ENCODE measurements around the gene TOR4A.
"Not testable (repeated sequence)": the region's sequence is repeated elsewhere in the genome, so short reads cannot be mapped to it uniquely, and the experiment has no call there.

TOR4A gene

DNA sequence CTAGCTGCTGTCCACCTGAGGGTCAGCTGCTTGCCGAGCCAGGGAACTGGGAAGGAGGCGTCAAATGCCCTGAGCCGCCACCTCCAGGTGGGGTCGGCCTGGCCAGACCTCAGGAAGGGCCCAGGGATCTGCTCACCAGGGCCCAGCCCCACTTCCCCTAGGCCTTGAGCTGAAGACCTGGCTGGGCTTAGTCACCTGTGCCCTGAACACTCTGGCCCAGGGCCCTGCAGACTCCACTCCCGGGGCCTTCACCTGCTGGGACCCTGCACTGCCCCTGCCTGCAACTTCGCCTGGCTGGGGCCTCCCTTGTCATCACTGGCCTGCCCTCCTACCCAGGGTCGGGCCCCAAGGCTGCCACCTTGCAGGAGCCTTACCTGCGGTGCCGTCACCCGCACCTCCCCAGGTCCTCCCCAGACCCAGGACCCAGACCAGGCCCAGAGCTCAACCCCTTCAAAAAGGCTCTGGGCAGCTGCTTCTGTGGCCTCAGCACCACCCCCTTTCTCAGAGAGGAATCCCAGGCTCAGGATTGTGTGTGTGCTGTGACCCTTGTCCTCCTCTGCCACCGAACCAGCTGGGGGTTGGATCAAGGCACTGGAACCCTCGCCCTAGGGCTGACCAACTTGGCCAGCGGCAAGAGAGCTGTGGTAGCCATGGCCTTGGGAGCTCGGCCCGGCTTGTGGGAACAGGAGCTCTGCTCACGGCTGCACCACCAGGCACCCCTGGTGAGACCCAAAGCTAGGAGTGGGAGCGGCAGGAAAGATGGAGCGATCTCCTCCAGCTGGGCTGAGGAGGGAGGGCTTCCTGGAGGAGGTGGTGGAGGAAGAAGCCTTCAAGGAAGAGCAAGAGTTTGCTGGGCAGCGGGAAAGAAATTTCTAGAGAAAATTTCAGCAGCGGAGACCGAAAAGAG lies 23.6 kb upstream of the TOR4A start:
- DNase-seq: no peak

DNA sequence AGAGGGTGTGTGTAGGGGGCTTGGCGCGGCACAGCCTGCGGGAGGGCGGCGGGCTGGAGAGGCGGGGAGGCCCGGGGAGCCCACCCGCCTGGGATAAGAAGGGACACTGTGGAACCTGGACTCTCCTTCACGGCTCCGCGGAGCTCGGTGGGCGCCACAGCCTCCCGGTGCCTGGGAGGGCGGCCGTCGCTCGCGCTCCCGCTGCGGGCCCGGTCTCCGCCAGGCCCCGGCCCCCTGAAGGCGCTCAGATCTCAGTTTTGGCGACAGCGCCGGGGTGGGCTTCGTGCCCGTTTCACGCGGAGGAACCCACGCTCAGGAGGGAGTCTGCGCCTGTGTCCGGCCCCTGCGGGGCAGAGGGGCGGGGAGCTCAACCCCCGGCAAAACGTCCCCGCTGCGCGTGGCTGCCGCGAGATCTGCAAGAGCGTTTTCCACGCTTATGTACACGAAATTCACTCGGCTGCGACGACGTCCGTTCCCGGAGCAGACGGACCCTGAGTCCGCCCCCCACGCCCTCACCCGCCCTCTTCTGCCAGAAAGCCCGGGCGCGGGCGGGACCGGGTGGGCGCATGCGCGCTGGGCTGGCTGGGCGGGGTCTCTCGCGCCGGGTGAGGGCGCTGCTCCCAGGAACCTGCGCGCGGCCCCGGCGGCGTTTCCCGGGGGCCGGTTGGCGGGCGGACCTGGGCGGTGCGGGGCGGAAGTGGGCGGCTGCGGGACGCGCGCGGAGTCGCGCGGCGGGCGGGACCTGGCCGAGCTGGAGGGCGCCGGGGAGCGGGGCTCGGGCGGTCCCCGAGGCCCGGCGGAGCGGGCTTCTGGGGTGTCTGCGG lies 22.7 kb upstream of the TOR4A start, which contains the start of gene NELFB:
Gene NELFB, plus strand, starts transcription at position 704 of the 824 bp plus-strand sequence.
- peak; percentile 92 to 95 for DNase-seq

DNA sequence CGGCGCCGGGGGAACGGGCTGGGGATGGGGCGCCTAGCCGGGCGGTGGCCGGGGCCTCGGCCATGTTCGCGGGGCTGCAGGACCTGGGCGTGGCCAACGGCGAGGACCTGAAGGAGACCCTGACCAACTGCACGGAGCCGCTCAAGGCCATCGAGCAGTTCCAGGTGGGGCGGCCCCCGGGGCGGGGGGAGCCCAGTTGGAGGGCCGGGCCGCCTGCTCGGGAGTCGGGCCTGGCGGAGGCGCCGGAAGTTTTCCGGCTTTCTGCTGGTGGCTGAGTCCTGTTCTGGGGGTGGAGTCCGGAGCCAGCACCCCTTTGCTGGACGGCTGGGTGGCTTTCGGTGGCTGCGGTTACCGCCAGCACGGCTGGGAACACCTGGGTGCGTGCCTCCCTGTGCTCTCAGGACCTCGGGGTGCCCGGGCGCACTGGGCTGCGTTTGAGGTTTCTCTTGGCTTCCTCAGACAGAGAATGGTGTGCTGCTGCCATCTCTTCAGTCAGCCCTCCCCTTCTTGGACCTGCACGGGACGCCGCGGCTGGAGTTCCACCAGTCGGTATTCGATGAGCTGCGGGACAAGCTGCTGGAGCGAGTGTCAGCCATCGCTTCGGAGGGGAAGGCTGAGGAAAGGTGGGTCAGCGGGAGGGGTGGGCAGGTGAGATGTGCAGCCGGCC lies 21.9 kb upstream of the TOR4A start:
- DNase-seq: no peak

DNA sequence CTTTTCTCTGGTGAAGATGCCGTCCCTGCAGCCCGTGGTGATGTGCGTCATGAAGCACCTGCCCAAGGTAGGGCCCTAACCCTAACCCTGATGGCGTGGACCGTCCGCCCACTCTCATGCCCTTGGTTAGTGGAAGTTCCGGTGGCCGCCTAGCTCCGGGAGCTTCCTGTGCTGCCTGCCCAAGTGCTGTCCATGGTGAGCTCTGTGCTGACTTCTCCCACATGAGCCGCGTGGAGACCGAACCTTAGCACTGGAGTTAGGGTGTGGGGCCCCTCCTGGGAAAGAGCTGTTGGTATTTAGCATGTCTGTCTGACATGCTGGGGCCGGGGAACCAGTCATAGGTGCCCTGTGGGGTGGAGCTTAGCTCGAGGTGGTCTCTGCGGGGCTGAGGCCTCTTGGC lies 21.2 kb upstream of the TOR4A start:
- DNase-seq: no peak

DNA sequence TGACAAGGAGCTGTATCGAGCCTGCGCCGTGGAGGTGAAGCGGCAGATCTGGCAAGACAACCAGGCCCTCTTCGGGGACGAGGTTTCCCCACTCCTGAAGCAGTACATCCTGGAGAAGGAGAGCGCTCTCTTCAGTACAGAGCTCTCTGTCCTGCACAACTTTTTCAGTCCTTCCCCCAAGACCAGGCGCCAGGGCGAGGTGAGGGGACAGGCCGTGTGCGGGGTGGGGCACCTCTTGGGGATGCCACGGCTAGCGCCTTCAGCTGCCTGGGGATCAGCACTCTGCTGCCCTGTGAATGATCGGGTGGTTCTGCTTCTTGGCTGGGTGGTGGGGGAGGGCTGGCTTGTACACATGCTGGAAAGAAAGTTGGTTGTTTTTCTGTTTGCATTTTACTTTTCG lies 20.7 kb upstream of the TOR4A start:
- no peak for DNase-seq

DNA sequence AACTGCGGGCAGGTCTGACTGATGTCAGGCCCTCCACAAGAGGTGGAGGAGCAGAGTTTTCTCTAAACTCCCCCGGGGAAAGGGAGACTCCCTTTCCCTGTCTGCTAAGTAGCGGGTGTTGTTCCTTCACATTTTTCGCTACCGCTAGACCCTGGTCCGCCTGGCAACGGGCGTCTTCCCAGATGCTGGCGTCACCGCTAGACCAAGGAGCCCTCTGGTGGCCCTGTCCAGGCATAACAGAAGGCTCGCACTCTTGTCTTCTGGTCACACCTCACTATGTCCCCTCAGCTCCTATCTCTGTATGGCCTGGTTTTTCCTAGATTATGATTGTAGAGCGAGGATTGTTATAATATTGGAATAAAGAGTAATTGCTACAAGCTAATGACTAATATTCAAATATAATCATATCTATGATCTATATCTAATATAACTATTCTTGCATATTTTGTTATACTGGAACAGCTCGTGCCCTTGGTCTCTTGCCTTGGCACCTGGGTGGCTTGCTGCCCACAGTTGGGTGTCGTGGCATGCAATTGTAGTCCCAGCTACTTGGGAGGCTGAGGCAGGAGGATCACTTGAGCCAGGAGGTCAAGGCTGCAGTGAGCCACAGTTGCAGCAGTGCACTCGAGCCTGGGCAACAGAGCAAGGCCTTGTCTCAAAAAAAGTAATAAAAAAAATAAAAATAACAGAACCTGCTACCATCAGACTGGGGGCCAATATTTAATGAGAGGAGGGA lies 15.2 kb upstream of the TOR4A start:
- DNase-seq: not testable (repeated sequence)

DNA sequence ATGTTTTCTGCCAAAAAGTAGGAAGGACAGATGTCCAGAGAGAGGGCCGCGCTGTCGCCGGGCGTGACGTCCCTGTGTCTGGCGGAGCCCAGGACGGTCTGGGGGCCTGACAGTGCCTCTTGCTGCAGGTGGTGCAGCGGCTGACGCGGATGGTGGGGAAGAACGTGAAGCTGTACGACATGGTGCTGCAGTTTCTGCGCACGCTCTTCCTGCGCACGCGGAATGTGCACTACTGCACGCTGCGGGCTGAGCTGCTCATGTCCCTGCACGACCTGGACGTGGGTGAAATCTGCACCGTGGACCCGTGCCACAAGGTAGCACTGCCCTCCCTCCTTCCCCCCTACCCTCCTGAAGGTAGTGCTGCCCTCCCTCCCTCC lies 14.6 kb upstream of the TOR4A start:
- DNase-seq: no peak

DNA sequence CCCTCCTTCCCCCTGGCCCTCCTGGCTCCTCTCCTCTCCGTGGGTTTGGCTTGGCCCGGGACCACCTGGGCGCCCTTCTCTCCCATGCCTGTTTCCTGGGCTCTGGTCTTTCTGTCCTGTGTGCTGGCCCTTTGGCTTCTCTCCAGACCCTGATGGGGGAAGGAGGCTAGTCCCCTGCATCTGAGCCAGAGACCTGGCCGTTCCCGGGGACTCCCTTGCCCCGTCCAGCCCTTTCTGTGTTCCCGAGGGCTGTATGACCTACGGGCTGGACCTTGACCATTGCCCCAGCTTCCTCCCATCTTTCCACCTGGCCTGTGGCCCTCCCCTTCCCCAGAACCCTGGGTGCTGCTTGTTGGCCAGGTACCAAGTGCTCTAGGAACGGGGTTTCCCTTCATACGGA lies 14.0 kb upstream of the TOR4A start:
- no peak for DNase-seq

DNA sequence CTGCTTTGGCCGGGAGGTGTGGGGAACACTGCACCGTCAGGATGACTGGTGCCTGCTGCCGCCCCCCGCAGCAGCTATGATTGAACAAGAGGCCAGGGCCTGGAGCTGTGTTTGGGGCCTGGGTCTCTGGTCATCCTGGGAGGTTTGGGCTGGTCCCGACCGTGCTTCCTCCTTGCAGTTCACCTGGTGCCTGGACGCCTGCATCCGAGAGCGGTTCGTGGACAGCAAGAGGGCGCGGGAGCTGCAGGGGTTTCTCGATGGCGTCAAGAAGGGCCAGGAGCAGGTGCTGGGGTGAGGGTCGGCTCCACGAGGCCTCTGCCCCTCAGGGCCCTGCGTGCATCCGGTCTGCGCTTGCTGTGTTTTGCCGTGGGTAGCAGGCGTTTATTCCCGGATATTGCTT lies 13.5 kb upstream of the TOR4A start:
- DNase-seq: no peak

DNA sequence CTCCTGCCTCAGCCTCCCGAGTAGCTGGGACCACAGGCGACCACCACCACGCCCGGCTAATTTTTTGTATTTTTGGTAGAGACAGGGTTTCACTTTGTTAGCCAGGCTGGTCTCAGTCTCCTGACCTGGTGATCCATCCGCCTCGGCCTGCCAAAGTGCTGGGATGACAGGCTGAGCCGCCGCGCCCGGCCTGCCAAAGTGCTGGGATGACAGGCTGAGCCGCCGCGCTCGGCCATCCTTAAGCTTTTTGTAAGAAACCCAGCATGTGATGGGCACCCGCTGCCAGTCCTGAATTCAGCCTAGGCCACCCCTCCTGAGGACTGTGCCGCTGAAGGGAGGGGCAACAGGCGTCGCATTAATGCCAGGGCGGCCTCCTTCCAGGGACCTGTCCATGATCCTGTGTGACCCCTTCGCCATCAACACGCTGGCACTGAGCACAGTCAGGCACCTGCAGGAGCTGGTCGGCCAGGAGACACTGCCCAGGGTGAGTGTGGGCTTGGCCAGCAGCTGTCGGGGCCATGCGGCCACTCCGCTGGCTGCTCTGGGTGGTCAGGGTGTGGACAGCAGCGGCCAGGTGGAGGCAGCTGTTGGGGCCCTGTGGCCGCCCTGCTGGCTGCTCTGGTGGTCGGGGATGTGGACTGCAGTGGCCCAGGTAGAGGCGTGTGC lies 11.9 kb upstream of the TOR4A start:
- DNase-seq: no peak

DNA sequence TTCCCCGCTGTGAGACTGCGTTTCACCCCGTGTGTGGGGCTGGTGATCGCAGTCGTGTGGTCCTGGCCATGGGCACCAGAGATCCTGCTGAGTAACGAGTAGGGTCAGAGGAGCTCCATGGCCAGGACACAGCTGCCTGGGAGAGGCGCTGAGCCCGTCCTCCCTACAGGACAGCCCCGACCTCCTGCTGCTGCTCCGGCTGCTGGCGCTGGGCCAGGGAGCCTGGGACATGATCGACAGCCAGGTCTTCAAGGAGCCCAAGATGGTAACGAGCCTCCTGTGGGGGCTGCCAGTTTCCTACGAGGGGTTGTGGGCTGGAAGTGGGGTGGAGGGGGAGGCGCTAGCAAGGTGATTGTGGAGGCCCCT lies 11.4 kb upstream of the TOR4A start:
- DNase-seq: no peak

DNA sequence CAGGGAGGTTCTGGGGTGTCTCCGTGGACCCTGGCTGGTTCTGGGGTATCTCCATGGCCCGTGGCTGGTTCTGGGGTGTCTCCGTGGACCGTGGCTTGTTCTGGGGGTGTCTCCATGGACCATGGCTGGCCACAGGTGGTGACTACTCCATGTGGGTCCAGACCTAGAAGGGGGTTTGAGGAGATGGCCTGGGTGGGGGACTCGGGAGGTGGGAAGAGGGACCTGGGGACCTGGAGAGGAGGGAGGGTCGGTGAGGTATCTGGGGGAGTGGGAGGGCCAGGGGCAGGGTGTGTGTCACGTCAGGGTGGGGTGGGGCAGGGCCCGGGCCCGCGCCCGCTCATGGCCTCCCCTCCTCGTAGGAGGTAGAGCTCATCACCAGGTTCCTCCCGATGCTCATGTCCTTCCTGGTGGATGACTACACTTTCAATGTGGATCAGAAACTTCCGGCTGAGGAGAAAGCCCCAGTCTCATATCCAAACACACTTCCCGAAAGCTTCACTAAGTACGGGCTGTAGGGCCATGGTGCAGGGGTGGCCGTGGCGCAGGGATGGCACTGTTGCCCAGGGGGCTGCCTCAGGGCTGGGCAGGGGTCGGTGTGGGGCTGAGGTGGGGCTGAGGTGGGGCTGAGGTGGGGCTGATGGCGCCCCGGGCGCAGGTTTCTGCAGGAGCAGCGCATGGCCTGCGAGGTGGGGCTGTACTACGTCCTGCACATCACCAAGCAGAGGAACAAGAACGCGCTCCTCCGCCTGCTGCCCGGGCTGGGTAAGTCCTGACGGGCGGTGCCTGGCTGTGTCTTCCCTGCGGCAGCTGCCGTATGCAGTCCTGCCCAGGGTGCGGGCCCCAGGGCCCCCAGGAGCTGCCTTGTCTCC lies 10.7 kb upstream of the TOR4A start:
- no peak for DNase-seq

DNA sequence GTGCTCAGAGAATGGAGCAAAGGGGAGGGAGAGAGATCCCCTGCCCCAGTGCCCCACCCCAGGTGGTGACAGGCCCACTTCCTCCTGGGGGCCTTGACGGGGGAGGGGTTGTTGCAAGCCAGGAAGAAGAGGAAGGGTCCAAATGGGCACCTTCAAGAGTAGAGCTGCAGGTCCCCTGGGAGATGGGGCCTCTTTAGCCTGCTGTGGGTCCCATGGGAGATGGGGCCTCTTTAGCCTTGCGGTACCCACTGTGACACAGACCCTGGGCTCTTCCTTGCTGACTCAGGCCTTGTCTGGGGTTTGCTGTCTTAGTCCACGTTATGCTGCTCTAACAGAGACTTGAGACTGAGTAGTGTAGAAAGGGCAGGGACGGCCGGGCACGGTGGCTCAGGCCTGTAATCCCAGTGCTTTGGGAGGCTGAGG lies 9.6 kb upstream of the TOR4A start:
- DNase-seq: no peak

DNA sequence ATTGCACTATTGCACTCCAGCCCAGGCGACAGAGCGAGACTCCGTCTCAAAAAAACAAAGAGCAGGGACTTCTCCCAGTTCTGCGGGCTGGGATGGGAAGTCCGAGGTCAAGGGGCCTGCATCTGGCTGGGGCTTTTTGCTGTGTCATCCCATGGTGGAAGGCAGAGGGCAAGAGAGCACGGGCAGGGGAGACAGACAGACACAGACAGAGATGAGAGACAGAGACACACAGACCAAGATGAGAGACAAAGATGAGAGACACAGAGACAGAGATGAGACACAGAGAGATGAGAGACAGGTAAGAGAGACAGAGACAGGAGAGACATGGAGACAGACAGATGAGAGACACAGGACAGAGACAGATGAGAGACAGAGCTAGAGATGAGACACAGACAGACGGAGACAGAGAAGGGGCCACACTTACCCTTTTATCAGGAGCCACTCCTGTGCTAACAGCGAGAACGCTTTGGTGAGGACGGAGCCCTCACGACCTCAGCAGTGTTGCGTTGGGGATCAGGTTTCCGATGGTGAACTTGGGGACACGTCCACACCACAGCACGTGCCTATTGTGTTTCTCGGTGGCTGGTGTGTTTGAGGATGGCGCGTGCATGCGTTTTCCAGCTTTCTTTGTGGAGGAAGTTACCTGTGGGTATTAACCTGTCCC lies 8.9 kb upstream of the TOR4A start:
- no peak for DNase-seq

DNA sequence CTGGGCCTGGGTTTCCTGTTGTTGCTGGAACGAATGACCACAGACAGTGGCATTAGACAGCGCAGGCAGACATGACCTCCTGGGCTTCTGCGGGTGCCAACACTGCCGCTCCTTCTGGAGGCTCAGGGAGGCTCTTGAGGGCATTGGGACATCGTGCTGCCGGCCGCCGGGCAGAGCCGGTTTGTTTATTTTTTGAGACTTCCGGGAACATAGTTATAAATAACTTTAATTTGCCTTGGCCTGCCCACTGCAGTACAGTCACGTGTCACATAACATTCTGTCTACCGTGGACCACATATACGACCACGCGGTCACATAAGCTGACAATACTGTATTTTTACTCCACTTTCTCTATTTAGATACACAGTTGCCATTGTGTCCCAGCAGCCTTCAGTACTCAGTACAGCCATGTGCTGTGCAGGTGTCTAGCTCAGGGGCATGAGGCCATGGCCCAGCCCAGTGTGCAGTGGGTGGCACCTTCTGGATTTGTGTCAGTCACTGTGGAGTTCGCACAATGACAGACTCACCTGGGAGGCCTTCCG lies 8.2 kb upstream of the TOR4A start:
- DNase-seq: no peak

DNA sequence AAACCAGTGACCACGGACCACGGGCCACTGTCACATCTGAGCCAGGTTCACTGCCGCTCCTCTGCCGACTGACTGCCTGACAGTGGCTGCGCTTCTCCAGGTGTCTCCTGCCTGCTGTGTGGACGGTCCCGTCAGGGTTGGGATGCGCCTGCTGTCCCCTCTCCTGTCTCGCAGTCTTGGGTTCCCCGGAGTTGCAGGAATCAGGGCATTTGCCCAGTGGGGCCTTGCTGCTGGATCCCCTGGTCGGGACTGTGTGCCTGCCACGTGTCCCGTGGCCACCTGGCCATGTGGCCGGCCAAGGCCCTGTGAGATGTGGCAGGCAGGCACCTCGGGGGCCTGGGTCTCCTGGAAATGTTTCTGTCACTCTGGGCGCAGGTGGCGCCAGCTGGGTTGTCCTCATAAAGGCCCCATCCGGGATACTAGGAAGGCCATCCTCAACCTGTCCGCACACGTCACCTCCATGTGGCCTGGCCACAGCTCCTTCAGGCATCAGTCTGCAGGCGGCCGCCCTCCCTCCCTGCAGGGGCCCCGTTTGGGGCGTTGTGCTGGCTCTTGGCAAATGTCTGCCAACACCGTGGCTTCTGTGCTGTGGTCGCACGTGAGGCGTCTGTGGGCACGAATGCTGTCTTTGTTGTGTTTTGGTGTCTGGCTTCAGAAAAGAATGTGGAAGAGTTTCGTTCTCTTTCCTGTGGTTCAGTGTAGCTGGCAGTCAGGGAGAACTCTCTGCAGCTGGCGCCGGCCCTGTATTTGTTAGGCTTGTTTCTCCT lies 6.4 kb upstream of the TOR4A start:
- peak in 1 of 2 donors; percentile 31 for DNase-seq

DNA sequence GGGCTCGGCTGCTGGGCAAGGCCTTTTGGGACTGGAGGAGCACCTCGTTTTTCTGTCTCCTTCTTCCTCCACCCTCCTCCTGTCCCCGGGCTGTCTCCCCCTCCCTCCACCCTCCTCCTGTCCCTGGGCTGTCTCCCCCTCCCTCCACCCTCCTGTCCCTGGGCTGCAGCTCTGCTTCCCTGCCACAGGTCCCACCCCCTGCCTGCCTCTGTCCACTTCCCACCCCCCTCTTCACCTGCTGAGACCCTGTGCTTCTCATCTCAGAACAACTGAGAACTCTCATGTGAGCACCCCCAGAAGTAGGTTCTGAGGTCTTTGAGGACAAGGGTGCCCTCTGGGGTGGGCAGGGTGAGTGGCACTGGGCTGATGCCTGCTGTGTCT lies 5.8 kb upstream of the TOR4A start:
- no peak for DNase-seq

DNA sequence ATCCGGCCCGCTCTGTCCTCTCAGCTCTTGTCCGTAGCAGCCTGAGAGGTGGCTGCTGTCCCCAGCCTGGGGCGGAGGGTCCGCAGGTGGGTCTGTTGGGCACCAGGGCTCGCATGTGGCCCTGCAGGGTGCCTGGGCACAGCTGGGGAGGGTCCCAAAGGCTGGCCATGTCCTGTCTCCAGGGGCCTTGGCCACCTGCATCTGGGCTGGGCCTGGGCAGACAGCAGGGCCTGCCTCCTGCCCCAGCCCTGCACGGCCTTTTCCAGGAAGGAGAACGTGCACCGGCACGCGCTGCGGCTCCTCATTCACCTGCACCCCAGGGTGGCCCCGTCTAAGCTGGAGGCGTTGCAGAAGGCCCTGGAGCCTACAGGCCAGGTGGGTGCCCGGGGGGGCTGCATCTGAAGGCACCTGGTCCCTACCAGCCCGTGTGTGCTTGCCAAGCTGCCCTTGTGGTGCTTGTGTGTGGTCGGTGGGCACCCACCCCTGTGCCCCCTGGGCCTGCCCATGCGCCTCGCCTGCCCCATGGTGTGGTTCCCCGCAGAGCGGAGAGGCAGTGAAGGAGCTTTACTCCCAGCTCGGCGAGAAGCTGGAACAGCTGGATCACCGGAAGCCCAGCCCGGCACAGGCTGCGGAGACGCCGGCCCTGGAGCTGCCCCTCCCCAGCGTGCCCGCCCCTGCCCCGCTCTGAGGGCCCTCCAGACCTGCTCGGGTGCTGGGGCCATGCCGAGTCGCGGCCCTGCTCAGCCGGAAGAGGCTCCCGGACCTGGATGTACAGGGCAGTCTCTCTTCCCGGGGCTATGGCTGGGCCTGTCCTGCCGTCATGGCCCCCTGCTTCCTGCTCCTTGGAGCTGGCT lies 5.1 kb upstream of the TOR4A start:
- DNase-seq: no peak

DNA sequence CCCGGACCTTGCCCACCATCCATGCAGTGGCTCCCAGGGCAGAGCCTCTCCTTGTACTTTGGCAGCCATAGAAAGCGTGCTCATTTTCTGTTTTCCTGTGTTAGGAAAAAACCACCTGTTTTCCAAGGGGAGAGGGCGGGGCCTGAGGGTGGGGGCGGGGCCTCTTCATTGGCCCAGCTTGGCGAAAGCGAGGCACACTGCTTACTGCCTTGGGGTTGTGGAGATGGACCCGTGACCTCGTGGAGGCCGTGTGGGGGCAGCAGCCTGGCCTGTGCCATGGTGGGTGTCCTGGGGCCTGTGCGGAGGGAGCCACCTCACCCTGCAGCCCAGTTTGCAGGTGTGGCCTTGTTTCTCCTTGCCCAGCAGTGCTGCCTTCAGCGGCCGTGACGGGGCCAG lies 4.4 kb upstream of the TOR4A start:
- no peak for DNase-seq
